ENCODE data around the gene TIMD4.

Gene TIMD4

DNA sequence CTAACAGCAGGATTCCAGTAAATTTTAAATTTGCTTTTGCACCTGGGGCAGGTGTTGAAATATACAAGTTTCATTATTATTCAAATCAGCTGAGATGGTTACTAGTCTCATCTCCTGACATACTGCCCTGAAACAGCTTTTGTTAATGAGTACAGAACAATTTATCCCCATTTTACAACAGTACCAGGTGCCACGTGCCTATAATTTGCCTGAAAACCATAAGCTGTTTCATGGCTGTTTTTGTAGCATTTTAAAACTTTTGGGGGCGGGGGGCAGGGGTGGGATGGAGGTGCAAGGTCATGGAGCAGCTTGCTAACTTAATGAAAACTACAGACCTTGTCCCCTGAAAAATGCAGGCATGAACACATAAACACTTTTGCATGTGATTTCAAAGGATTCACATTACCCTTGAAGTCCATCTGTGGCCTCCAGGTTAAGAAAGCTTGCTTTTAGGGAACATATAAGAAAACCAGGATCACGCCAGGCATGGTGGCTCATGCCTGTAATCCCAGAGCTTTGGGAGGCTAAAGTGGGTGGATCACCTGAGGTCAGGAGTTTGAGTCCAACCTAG, 42.1 kb downstream of the TIMD4 start:
- DNase-seq = no peak

DNA sequence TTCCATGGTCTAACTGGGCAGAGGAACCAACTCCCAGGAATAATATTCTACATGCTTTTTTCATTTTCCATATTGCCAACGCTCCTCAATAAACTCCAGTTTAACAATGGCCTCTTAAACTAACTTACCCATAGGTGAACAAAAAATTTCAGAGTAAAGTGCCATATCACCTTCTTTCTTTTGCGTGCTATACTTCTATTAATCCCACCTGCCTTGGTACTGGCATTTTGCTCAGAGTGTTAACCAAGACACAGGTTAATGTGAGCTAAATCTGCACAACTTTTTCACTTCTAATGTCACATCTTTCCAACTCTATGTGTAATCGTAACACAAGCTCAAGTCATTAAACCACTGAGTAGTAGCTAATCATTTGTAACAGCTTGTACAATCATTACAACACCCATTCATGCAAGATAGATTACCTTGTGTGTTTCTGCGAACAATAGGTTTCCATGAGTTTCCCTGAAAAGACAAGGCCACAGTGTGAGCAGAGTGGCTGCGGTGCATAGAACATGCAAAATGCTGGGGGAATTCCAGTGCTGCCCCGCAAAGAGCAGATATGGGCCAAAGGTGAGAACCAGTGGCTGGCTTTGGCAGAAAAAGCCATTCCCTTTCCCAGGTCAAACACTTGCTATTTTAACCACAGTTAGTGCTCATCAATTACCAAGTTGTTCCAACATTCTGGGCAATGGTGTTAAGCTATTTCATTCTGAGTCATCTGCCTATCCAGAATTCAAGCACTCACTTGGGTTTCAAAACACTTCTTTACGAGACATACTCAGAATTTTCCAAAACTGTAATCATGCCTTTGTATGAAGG, 42.8 kb downstream of the TIMD4 start:
- no peak for DNase-seq

DNA sequence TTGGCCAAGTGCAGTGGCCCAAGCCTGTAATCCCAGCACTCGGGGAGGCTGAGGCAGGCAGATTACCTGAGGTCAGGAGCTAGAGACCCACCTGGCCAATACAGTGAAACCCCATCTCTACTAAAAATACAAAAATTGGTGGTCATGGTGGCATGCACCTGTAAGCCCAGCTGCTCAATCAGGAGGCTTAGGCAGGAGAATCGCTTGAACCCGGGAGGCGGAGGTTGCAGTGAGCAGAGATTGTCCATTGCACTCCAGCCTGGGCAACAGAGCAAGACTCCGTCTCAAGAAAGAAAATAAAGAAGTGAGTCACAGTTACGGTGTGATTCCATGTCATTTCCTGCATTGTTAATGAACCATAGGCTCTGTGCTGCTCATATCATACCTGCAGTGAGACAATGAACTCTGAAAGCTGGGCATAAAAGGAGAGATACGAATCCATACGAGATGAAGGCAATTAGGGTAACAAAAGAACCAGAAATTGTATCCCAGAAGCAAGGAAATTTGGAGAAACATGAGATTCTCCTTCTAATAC, 44.6 kb downstream of the TIMD4 start:
- no peak for DNase-seq

DNA sequence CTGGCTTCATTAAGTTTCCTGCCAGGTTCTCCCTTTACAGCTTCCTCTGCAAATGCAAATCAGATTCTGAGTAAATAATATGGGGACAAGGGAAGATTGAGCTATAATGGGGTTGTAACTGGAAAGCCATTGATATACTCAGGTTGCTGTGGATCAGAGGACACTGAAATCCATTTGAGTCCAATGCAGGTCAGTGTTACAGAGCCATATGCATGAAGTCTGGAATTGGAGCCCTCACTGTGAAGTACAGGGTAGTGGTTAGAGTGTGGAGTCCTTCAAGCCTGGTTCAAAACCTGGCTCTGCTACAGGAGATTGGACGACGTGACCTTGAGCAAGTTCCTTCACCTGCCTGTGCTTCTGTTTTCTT, 48.7 kb downstream of the TIMD4 start:
- DNase-seq = no peak

DNA sequence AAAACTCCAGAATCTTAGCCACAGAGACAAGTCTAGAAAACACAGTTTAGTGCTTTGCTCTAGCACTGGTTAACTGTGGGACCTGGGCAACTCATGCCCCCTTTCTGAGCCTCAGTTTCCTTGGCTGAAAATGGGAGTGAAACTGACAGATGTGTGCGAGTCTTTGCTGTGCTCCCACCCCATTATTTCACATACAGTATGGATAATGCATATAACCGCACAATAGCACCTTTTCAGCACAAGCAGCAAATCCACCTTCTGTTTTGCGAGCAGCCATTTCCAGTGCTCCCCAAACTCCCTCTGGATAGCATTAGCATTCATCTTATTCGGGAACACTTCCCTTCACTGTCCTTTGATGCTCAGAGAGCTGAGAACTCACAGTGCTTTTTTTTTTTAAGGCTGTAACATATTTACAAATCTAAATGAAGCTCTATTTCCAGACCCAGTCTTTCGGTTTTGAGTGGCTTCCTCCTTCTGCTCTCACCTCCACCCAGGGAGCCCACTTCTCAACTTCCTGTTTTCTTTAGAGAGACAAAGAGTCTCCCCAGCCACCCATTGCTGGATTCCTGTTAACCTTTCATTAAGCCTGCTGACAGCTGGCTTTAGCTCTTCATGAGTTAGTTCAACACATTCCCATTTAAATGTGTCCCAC, 49.2 kb downstream of the TIMD4 start:
- DNase-seq = peak; percentile 64

DNA sequence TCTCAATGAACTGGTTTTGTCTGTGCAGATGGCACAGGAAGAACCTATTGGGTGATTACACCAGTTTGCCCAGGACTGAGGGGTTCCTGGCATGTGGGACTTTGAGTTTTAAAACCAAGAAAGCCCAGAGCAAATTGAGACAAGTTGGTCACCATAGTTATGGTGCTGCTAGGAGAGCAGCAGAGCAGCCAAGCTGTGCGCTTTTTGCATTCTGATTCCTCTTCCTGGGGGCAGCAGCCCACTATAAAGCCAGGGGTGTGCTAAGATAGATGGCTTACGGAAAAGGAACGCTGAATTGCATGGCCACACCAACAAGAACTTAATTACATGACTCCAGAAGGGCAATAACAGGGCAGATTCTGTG, 49.7 kb downstream of the TIMD4 start:
- no peak for DNase-seq

DNA sequence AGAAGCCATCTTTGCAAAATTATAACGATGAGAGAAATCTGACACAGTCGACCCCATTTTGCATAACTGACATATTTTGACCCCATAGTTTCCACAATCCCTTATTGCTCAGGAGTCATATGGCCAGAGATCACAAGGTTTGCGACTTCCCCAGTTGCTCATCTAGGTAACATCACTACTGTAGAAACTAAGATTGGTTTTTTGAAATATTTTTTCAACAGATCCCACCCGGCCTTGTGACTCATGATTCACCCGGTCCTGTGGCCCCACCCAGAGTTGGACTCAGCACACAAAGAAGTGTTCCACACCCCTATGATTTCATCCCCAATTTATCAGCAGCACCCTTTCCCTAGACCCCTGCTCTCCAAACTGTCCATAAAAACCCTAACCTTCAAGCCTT, 50.2 kb downstream of the TIMD4 start:
- no peak for DNase-seq

DNA sequence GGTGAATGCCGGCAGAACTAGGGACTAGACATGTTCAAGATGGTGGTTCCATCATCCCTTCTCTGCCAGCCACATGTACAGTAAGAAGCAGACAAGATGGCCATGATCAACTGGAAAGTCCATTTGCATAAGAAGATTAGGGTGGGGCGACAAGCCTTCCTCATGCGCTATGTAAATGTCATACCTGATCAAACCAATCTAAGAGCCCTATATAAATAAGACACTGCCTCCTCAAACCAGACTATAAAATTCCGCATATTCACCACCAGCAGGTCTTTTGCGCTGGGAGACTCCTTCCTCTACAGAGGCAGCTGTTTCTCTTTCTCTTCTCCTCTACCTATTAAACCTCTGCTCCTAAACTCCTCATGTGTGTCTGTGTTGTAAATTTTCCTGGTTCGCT, 53.8 kb downstream of the TIMD4 start:
- no peak for DNase-seq

DNA sequence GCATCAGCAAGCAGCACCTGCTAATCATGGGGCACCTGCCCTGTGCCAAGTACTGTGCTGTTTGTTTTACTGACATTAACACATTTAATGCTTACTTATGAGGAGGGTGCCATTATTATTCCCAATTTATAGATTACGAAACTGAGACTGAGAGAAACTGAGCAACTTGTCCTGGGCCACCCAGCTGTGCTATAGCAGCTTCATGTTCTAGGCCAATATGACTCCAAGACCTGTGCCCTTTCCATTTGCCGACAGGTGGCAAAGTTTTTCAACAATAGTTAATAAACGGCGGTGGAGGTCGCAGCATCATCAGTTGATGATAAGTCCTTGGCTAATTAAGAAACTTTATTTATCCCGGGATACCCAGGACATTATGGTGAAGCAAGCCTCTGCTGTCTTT, 55.4 kb downstream of the TIMD4 start:
- no peak for DNase-seq

DNA sequence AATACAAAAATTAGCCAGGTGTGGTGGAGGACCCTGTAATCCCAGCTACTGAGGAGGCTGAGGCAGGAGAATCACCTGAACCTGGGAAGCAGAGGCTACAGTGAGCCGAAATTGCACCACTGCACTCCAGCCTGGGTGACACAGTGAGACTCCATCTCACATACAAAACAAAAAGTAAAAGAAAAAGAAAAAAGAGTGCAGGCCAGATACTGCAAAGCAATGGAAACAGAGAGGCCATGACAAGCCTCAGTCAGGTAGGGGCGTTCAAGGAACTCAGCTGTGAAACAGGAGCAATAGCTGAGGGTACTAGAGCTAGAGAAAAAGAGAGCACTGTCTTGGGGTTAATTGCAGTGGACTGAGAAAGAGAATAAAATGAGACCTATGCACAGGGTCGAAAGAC, 56.2 kb downstream of the TIMD4 start:
- DNase-seq = no peak

DNA sequence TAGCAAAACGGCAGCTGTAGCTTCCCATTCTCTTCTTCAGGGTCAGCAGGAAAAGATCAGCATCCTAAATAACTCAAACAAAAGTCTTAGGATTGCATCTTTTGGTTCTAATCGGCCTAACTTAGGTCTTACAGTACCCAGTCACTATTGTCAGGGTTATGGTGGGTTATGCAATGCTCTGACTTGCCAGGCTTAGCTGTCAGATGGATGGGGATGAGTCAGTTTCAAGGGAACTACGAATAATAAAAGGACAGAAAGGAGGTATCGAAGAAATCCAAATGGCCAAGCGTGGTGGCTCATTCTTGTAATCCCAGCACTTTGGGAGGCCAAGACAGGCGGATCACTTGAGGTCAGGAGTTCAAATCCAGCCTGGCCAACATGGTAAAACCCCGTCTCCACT, 66.5 kb downstream of the TIMD4 start:
- DNase-seq = no peak

DNA sequence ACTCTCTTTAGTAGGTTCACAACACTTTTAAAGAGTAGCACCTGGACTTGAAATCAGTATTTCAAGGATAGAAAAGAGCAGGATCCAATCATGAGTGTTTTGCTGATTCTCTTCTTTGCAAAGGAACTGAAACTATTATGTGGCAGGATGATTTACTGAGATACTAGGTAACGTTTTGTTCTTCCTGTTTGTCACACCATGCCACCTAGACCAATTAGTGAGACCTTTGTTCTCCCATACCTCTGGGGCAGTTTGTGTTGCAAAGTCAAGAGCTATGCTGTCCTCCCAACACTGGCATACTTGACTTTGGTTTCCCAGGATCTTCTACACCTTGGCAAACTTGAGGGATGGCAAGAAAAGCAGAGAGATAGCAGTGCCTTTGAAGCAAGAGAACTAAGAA, 69.5 kb downstream of the TIMD4 start:
- no peak for DNase-seq

DNA sequence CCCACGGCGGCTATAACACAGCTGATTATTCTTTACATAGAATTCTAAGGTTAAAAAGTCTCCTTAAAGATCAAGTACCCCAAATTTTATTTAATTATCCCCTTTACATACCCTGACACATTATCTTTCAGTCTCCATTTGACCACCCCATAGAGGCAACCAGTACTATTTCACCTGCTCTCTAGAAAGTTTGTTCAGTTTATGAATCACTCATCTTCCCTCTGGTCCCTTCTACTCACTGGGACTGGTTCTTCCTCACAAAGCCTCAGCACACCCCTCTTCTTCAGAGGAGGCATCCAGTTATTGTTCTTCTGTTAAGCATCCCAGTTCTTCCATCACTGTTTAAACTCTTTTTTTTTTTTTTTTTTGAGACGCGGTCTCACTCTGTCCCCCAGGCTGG, 70.2 kb downstream of the TIMD4 start:
- no peak for DNase-seq

DNA sequence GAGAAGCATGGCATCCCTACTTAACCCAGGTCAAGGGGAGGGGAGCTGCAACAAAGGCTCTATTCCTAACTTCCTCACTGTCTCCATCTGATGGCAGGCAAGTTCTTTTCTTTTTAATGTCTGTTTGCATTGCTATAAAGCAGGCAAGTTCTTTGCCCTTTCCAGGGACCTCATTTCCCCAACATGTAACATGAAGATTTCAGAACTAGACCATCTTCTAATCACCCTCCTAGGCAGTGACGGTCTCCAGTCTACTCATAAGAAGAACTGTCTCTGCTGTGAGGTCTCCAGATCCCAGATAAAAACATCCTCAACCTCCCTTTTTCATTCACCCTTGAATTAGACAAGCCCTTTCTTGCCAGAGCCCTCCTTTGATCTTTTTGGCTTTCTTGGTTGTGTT, 70.8 kb downstream of the TIMD4 start:
- no peak for DNase-seq

DNA sequence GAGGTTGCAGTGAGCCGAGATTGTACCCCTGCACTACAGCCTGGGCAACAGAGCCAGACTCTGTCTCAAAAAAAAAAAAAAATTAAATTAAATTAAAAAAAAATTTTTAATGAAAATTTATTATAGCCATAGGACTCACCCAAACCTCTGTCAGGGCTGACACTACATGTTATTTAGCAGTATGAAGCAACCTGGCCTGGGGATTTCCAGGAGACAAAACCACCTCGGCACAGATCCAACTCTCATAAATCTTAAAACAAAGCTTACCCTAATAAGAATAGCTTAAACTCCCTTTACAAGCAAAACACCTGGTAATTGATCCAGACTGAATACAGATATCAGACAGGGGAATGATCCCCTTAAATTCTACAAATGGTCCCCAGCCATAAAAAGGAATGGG, 74.5 kb downstream of the TIMD4 start:
- DNase-seq = no peak

DNA sequence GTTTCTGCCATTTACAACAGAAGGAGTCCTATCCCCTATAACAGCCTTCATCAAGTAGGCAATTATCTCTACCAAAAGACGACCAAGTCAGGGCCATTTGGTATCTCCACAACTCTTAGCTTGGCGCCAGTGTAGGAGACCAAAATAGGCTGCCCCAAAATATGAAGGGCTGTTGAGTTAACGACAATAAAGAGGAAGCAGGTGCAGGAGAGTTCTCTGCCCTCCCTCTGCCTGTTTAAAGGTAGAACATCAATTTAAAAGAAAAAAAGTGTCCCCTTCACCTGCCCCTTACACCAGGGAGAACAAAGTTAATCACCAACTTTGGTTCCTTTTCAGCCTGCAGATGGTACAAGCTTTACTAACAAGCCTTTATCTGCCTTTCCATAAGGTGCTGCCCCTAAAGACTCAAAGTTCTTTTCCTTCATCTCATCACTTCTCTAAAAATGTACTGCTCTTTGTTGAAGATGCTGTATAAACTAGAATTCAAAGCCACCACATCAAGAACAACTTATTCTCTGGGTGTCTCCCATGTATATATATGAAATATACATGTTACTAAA, 79.6 kb downstream of the TIMD4 start:
- DNase-seq = no peak

DNA sequence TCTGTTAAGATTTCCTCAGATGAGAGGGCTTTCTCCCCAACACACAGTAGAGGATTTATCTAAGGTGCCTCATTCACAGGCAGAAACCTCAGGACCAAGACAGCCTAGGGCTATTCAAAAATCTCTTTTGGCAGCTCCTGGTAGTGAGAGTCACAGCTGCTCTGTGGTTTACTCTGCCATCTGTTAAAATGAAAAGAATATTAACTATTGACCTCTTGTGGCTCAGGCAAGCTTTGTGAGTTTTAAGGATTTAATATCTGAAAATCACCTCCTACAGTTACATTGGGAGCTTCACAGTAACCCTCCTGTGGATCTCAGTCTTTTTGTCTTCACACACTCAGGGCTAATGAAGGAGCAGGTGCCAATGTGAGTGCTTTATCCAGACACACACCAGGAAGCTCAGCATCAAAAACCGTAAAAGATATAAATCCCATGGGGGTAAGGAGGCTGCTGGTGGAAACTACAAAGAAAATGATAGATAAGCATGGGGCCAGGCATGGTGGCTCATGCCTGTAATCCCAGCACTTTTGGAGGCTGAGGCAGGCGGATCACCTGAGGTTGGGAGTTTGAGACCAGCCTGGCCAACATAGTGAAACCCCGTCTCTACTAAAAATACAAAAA, 83.3 kb downstream of the TIMD4 start:
- no peak for DNase-seq

DNA sequence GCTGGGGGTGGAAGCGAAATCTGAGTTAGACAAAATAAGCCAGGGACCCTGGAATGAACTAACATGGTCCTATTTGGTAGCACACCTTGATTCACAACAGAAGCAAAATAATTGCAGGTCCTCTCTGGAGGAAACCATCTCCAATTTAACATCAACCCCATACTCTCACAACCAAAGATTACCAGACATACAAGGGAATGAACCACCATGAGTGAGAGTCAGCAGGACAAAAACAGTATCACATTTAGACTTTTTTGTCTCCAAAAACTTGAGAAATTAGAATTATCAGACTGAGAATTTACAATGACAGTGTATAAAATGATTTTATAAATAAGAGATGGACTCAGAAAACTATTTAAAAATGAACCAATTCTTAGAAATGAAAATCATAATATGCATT, 91.8 kb downstream of the TIMD4 start:
- DNase-seq = no peak

DNA sequence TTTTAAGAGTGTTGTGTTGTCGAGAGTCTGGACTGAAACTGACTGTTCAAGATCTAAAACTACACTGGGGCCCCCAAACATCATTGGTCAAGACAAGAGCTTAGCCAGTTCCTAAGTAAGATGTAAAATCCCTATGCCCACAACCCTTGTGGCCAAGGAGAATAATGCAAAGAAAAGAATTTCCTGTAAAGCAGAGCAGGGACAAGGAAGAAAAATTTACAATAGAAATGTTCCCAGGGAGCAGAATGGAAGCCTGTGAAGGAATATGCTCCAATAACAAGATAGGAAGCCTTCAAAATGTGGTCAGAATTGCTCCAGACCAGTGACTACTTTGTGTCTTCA, 92.6 kb downstream of the TIMD4 start:
- no peak for DNase-seq

Measured in NCI-H510A (cell line).